ENCODE data around the gene ARHGEF2.

ARHGEF2 gene
- long read RNA-seq, full-length matches to known transcripts = 7 of 29 reads
- long read RNA-seq, partial matches to known transcripts = 15 of 29 reads
- long read RNA-seq, other reads (novel, unspliced or antisense) = 7 of 29 reads

- no peaks in the 10 kb centered on the region for H3K27me3 ChIP-seq (ENCODE audit: insufficient read depth, poor library complexity, severe bottlenecking)
- peak; percentile 95 to 97 for DNase-seq (ENCODE audit: low read depth in 1 of 2, low spot score in 1 of 2)
- H3K4me3 ChIP-seq (replicated peaks; ENCODE audit: insufficient read depth, low read length) = peak within 1 kb of the TSS; percentile 84
- peak within 1 kb of the TSS; percentile 100 for H3K27ac ChIP-seq (replicated peaks)
- peak; percentile 96 for TF ChIP-seq SPI1 (IDR thresholded peaks at IDR 0.05; ENCODE audit: borderline replicate concordance, low read depth)
- TF ChIP-seq POLR2AphosphoS5 (IDR thresholded peaks at IDR 0.05; ENCODE audit: low read depth) = peak; percentile 70; the same call in 1 of the 2 replicates
- no peak for TF ChIP-seq GABPA (IDR thresholded peaks at IDR 0.05; ENCODE audit: low read depth)
- TF ChIP-seq, protein P1, sequence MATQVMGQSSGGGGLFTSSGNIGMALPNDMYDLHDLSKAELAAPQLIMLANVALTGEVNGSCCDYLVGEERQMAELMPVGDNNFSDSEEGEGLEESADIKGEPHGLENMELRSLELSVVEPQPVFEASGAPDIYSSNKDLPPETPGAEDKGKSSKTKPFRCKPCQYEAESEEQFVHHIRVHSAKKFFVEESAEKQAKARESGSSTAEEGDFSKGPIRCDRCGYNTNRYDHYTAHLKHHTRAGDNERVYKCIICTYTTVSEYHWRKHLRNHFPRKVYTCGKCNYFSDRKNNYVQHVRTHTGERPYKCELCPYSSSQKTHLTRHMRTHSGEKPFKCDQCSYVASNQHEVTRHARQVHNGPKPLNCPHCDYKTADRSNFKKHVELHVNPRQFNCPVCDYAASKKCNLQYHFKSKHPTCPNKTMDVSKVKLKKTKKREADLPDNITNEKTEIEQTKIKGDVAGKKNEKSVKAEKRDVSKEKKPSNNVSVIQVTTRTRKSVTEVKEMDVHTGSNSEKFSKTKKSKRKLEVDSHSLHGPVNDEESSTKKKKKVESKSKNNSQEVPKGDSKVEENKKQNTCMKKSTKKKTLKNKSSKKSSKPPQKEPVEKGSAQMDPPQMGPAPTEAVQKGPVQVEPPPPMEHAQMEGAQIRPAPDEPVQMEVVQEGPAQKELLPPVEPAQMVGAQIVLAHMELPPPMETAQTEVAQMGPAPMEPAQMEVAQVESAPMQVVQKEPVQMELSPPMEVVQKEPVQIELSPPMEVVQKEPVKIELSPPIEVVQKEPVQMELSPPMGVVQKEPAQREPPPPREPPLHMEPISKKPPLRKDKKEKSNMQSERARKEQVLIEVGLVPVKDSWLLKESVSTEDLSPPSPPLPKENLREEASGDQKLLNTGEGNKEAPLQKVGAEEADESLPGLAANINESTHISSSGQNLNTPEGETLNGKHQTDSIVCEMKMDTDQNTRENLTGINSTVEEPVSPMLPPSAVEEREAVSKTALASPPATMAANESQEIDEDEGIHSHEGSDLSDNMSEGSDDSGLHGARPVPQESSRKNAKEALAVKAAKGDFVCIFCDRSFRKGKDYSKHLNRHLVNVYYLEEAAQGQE (IDR thresholded peaks at IDR 0.05; ENCODE audit: insufficient replicate concordance, low read depth) = peak; percentile 39
- TF ChIP-seq CTCF (IDR thresholded peaks at IDR 0.05; ENCODE audit: insufficient read depth, low read length) = no peak
These were observed at the start of gene ARHGEF2 for GRCh38 chr1:155978325-155978972. Gene ARHGEF2 (minus strand): TSS chr1:155978547. CDS start chr1:155978427, 120 bp downstream.

DNA sequence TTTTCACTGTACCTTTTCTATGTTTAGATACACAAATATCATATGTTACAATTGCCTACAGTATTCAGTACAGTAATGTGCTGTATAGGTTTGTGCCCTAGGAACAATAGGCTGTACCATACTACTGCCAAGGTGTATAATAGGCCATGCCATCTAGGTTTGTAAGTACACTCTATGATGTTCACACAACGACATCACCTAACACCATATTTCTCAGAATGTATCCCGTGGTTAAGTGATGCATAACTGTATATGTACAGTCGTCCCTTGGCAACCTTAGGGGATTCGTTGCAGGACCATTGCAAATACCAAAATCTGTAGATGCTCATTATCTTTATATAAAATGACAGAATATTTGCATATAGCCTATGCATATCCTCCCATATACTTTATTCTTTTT, 48.2 kb upstream of the ARHGEF2 start:
- Histone ChIP-seq H3K27me3 (ENCODE audit: insufficient read depth, poor library complexity, severe bottlenecking) (no peaks in the 10 kb centered on the region), H3K27ac (replicated peaks) (no peak overlapping the region), H3K4me3 (replicated peaks; ENCODE audit: insufficient read depth, low read length) (no peak overlapping the region)
- DNase-seq (ENCODE audit: low read depth in 1 of 2, low spot score in 1 of 2) = no peak
- TF ChIP-seq, protein P1 (IDR thresholded peaks at IDR 0.05; ENCODE audit: insufficient replicate concordance, low read depth) = no peak
- TF ChIP-seq SPI1 (IDR thresholded peaks at IDR 0.05; ENCODE audit: borderline replicate concordance, low read depth) = no peak
- no peak for TF ChIP-seq POLR2AphosphoS5 (IDR thresholded peaks at IDR 0.05; ENCODE audit: low read depth)
- no peak for TF ChIP-seq CTCF (IDR thresholded peaks at IDR 0.05; ENCODE audit: insufficient read depth, low read length)
- TF ChIP-seq GABPA (IDR thresholded peaks at IDR 0.05; ENCODE audit: low read depth) = no peak

- peak in 1 of 2 experiments; percentile 36 for DNase-seq (ENCODE audit: low read depth in 1 of 2, low spot score in 1 of 2)
- no peaks in the 10 kb centered on the region for H3K27me3 ChIP-seq (ENCODE audit: insufficient read depth, poor library complexity, severe bottlenecking)
- H3K27ac ChIP-seq (replicated peaks) = no peak overlapping the region
- TF ChIP-seq GABPA (IDR thresholded peaks at IDR 0.05; ENCODE audit: low read depth) = no peak
- TF ChIP-seq CTCF (IDR thresholded peaks at IDR 0.05; ENCODE audit: insufficient read depth, low read length) = peak; percentile 87
- H3K4me3 ChIP-seq (replicated peaks; ENCODE audit: insufficient read depth, low read length) = no peak overlapping the region
These were observed 47.5 kb upstream of the ARHGEF2 start for GRCh38 chr1:156025876-156026275.
